Measurements from ENCODE around the gene HMOX2. TPM values are rescaled to one million over a fixed set of nuclear protein-coding genes. Genes with fewer than 3 reads are reported as not detected.

Gene HMOX2
- total RNA-seq, 4 donors from 2014 or later: 46.4 to 495 (median 55.7) TPM

DNA sequence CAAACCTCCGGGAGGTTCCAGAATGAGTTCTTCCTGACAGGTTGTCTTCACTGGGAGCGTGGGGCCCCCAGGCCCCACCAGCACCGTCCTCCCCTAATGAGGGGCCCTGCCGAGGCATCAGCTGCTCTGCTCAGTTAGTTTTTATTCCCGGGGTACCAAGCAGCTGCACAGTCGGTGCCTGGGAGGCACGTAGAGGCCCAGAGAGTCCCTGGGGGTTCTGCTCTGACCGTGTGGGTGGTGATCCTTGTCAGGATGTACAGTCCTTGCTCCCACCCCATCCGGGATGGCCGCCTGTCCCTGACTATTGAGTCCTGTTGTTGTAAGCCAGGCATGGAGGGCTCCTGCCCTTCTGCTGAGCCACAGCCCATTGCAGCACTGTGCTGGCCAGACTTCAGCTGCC, 20.2 kb upstream of the HMOX2 start:
- no peak overlapping the region for H3K27ac ChIP-seq
- H3K4me3 ChIP-seq: no peak overlapping the region
- H3K27me3 ChIP-seq: no peaks in the 10 kb centered on the region
- intact Hi-C loops (cut with DNase I; ENCODE audit: low total_unique reads): no loop called here
- TF ChIP-seq POLR2A (IDR thresholded peaks at IDR 0.05) (no peak), POLR2AphosphoS5 (IDR thresholded peaks at IDR 0.05) (no peak), EP300 (IDR thresholded peaks at IDR 0.05; ENCODE audit: low read depth) (no peak)
- TF ChIP-seq, protein P1, sequence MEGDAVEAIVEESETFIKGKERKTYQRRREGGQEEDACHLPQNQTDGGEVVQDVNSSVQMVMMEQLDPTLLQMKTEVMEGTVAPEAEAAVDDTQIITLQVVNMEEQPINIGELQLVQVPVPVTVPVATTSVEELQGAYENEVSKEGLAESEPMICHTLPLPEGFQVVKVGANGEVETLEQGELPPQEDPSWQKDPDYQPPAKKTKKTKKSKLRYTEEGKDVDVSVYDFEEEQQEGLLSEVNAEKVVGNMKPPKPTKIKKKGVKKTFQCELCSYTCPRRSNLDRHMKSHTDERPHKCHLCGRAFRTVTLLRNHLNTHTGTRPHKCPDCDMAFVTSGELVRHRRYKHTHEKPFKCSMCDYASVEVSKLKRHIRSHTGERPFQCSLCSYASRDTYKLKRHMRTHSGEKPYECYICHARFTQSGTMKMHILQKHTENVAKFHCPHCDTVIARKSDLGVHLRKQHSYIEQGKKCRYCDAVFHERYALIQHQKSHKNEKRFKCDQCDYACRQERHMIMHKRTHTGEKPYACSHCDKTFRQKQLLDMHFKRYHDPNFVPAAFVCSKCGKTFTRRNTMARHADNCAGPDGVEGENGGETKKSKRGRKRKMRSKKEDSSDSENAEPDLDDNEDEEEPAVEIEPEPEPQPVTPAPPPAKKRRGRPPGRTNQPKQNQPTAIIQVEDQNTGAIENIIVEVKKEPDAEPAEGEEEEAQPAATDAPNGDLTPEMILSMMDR (IDR thresholded peaks at IDR 0.05): no peak
- no peak for DNase-seq
- in situ Hi-C loops (cut with MboI; ENCODE audit: low pct_ligation_motif_present in 1 of 4, low pct_unique_long_range_greater_than_20kb in 1 of 4, low sequenced_read_pairs in 3 of 4): no loop called here
- no peaks in the 10 kb centered on the region for H3K9me3 ChIP-seq
- 80% methylated on average over 10 of the region's 10 CpGs; no CpG with 5 or more reads in 1 of the 2 donors for WGBS, 2 donors (ENCODE audit: low coverage in 1 of 2)
- peaks cover 0 to 7% (median 0%) of the 10 kb centered on the region in 4 donors for H3K4me1 ChIP-seq
- H3K36me3 ChIP-seq: peaks cover 0 to 32% (median 12%) of the 10 kb centered on the region in 4 donors

DNA sequence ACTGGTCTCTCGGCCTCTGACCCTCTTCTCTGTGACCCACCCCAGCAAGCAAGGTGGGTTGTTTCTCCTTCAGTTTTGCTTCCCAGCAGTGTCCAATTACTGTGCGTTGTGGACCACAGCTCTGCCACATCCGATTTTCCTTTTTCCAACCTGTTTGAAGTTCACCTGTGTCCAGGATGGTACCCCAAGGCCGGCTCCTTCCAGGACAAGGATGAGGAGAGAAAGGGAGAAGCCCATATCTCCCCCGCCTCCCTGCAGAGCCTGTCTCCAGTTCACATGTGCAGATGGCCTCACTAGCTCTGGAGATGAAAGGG, 15.3 kb upstream of the HMOX2 start:
- H3K9me3 ChIP-seq: no peaks in the 10 kb centered on the region
- no peak overlapping the region for H3K4me3 ChIP-seq
- TF ChIP-seq EP300 (IDR thresholded peaks at IDR 0.05; ENCODE audit: low read depth) (no peak), POLR2A (IDR thresholded peaks at IDR 0.05) (no peak), POLR2AphosphoS5 (IDR thresholded peaks at IDR 0.05) (no peak)
- TF ChIP-seq, protein P1 (IDR thresholded peaks at IDR 0.05): no peak
- 67 to 83% methylated on average over 1 to 5 of the region's 5 CpGs for WGBS, 2 donors (ENCODE audit: low coverage in 1 of 2)
- intact Hi-C loops (cut with DNase I; ENCODE audit: low total_unique reads): no loop called here
- in situ Hi-C loops (cut with MboI; ENCODE audit: low pct_ligation_motif_present in 1 of 4, low pct_unique_long_range_greater_than_20kb in 1 of 4, low sequenced_read_pairs in 3 of 4): no loop called here
- peaks cover 0 to 7% (median 0%) of the 10 kb centered on the region in 4 donors for H3K4me1 ChIP-seq
- H3K27me3 ChIP-seq: no peaks in the 10 kb centered on the region
- H3K36me3 ChIP-seq: peaks cover 0 to 19% (median 9%) of the 10 kb centered on the region in 4 donors
- H3K27ac ChIP-seq: no peak overlapping the region
- no peak for DNase-seq

DNA sequence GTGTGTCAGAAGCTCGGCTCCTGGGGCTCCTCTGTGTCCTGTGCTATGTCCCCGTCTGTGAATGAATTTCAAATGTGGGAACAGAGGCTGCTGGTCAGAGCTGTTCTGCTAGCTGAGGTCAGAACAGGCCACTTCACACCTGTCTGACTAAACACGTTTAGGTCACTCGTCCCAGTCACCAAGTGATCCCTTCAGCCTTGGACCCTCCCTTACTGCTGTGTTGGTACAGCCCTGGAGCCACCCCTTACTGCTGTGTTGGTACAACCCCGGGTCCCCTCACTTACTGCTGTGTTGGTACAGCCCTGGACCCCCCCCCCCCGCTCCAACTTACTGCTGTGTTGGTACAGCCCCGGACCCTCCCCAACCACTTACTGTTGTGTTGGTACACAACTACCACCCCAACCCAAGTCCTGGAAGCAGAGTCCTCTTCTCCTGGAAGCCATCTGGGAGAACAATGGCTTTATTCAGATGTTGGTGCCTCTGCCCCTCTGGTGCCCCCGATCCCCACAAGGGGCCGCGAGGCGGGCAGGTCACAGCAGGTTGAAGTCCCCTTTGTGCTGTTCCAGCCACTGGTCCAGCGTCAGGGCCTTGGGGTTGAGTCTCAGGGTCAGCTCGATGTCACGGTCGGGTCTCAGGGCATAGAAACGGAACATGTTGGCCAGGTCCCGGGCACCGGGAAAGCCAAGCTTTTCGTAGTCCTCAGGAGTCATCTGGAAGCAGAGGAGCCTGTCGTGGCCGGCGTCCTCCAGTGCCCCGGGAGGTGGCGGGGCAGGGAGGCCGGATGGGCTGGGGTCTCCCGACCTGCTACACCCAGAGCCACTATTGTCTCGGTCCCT, 14.7 kb upstream of the HMOX2 start:
- TF ChIP-seq EP300 (IDR thresholded peaks at IDR 0.05; ENCODE audit: low read depth): no peak
- Histone ChIP-seq H3K27ac (no peak overlapping the region), H3K27me3 (no peaks in the 10 kb centered on the region), H3K4me3 (no peak overlapping the region), H3K4me1 (peaks cover 0 to 7% (median 0%) of the 10 kb centered on the region in 4 donors), H3K36me3 (peaks cover 0 to 17% (median 7%) of the 10 kb centered on the region in 4 donors), H3K9me3 (no peaks in the 10 kb centered on the region)
- intact Hi-C loops (cut with DNase I; ENCODE audit: low total_unique reads) (no loop called here), in situ Hi-C loops (cut with MboI; ENCODE audit: low pct_ligation_motif_present in 1 of 4, low pct_unique_long_range_greater_than_20kb in 1 of 4, low sequenced_read_pairs in 3 of 4) (no loop called here)
- no peak for DNase-seq
- WGBS, 2 donors (ENCODE audit: low coverage in 1 of 2): 85% methylated on average over 27 of the region's 27 CpGs; no CpG with 5 or more reads in 1 of the 2 donors

DNA sequence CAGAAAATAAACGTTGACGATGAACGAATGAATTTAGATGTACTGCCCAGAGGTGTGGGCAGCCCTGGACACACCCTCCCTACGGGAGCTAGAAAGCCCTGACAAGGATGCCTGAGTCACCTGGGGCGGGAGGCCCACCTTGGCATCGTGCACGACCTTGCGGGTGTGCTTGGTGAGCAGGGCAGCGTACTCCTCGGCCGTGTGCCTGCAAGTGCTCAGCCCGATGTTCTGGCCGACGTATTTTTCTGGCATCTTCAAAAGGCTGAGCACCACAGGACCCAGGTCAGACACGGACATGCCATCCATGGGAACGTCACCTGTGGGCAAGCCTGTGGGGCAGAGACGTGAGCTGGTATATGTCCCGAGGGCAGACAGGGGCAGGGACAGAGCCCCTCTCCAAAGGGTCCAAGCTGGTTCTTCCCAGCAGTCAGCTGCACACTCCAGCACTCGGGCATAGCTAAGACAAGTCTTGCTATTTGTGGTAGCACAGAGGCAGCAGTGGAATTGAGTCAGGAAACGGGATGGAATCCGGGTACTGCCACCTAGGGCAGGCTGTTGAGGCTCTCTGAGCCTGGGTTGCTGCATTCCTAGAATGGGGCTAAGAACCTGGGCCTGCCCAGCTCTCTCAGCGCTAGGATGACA, 12.6 kb upstream of the HMOX2 start:
- Histone ChIP-seq H3K27me3 (no peaks in the 10 kb centered on the region), H3K4me1 (peaks cover 0 to 7% (median 0%) of the 10 kb centered on the region in 4 donors), H3K36me3 (peaks cover 0 to 12% (median 2%) of the 10 kb centered on the region in 4 donors), H3K4me3 (no peak overlapping the region), H3K9me3 (no peaks in the 10 kb centered on the region), H3K27ac (no peak overlapping the region)
- WGBS, 2 donors (ENCODE audit: low coverage in 1 of 2): 72 to 88% methylated on average over 3 to 22 of the region's 22 CpGs
- in situ Hi-C loops (cut with MboI; ENCODE audit: low pct_ligation_motif_present in 1 of 4, low pct_unique_long_range_greater_than_20kb in 1 of 4, low sequenced_read_pairs in 3 of 4): no loop called here
- intact Hi-C loops (cut with DNase I; ENCODE audit: low total_unique reads): no loop called here
- no peak for TF ChIP-seq POLR2AphosphoS5 (IDR thresholded peaks at IDR 0.05)
- TF ChIP-seq EP300 (IDR thresholded peaks at IDR 0.05; ENCODE audit: low read depth): no peak
- no peak for TF ChIP-seq POLR2A (IDR thresholded peaks at IDR 0.05)
- TF ChIP-seq, protein P1 (IDR thresholded peaks at IDR 0.05): no peak
- DNase-seq: no peak

Measured in transverse colon (tissue), 4 donors.